NB4 (cell line): ENCODE measurements around the gene RFWD3.

Experiments
- DNase-seq: peaks from one replicate; pipeline ENCODE4 v3.0.0; 2010; ENCODE audit warnings: low read depth
- H3K4me3 ChIP-seq: one replicate; pipeline ENCODE4 v1.5.1; 2011; ENCODE audit warnings: mild to moderate bottlenecking, low read depth, low read length, moderate library complexity
- MYC ChIP-seq: IDR thresholded peaks from 2 replicates; pipeline ENCODE4 v1.6.1; 2011; ENCODE audit warnings: low read depth, low read length
- POLR2A ChIP-seq: IDR thresholded peaks from 2 replicates; pipeline ENCODE4 v1.6.1; 2011; ENCODE audit warnings: mild to moderate bottlenecking; ENCODE audit not compliant: insufficient read length; ENCODE audit errors: extremely low read depth
- TF ChIP-seq, protein P1 (sequence below): IDR thresholded peaks from one replicate; pipeline ENCODE4 v1.5.1; 2012; ENCODE audit warnings: low read depth, low read length
- TF ChIP-seq, protein P2 (sequence below): IDR thresholded peaks from 2 replicates; pipeline ENCODE4 v1.6.1; 2011; ENCODE audit warnings: low read depth, low read length

The RFWD3 gene

DNA sequence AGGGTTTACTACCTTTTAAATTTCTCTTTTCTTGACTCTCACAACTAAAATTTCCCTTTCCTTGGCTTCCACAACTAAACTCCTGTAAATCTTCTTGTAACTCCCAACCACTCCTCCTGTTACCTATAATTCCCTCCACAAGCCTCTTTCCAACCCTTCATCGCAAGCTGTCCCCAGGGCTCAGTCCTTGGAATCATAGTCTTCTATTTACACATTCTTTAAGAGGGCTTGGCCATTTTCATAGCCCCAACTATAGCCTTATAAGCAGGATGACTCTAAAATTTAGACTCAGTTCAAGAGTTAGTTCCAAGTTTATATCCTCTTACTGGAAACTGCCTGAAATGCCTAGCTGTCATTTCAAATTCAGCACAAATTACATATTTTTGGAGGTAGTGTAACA, 83.7 kb downstream of the RFWD3 start:
- DNase-seq, result no peak
- no peak for TF ChIP-seq MYC
- TF ChIP-seq POLR2A, result no peak
- TF ChIP-seq, protein P1, sequence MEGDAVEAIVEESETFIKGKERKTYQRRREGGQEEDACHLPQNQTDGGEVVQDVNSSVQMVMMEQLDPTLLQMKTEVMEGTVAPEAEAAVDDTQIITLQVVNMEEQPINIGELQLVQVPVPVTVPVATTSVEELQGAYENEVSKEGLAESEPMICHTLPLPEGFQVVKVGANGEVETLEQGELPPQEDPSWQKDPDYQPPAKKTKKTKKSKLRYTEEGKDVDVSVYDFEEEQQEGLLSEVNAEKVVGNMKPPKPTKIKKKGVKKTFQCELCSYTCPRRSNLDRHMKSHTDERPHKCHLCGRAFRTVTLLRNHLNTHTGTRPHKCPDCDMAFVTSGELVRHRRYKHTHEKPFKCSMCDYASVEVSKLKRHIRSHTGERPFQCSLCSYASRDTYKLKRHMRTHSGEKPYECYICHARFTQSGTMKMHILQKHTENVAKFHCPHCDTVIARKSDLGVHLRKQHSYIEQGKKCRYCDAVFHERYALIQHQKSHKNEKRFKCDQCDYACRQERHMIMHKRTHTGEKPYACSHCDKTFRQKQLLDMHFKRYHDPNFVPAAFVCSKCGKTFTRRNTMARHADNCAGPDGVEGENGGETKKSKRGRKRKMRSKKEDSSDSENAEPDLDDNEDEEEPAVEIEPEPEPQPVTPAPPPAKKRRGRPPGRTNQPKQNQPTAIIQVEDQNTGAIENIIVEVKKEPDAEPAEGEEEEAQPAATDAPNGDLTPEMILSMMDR, result no peak
- TF ChIP-seq, protein P2, sequence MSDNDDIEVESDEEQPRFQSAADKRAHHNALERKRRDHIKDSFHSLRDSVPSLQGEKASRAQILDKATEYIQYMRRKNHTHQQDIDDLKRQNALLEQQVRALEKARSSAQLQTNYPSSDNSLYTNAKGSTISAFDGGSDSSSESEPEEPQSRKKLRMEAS, result no peak
- H3K4me3 ChIP-seq, result no peak overlapping the region

GRCh38 chr16:74580833-74581232, 85.8 kb downstream of the RFWD3 start:
- TF ChIP-seq, protein P2, result no peak
- TF ChIP-seq, protein P1, result no peak
- no peak for TF ChIP-seq MYC
- no peak for TF ChIP-seq POLR2A
- no peak for DNase-seq
- no peak overlapping the region for H3K4me3 ChIP-seq

DNA sequence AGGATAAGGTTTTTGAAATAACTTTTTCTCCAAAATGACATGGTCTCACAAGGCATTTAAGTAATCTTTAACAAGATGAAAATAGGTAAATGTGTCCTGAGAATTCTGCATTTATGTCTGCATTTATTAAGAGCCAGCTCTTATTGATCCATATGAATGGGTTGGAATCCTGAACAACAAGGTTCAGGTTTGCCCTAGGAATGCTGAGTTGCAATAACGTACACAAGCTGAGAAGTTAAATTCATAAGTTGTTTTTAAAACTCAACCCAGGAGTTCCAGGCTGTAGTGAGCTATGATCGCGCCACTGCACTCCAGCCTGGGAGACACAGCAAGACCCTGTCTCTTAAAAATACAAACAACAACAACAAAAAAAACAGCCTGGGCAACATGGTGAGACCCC, 87.8 kb downstream of the RFWD3 start:
- H3K4me3 ChIP-seq, result no peak overlapping the region
- no peak for DNase-seq
- TF ChIP-seq, protein P2, result no peak
- TF ChIP-seq, protein P1, result no peak
- TF ChIP-seq POLR2A (no peak), MYC (no peak)

DNA sequence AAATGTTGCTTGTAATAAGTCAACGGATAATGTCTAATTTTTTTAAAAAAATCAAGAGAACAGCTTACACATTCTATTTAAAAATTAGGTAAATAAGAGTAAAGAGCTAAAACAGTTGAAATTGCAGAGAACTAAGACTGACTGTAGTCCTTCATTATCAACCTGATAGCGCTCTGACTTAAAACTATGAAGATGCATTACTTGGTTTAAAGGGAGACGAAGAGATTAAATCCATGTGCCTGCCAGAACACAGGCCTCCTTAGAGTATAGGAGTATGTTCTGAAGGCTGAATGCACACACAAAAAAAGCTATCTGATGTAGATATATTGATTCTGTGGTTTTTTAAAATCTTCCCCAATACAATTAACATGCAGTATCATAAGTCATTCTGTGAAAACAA, 88.2 kb downstream of the RFWD3 start:
- no peak overlapping the region for H3K4me3 ChIP-seq
- DNase-seq, result no peak
- TF ChIP-seq, protein P2, result no peak
- TF ChIP-seq, protein P1, result no peak
- TF ChIP-seq MYC, result no peak
- no peak for TF ChIP-seq POLR2A

GRCh38 chr16:74577882-74578366, 88.8 kb downstream of the RFWD3 start:
- no peak for TF ChIP-seq MYC
- H3K4me3 ChIP-seq, result no peak overlapping the region
- DNase-seq, result peak; percentile 20

DNA sequence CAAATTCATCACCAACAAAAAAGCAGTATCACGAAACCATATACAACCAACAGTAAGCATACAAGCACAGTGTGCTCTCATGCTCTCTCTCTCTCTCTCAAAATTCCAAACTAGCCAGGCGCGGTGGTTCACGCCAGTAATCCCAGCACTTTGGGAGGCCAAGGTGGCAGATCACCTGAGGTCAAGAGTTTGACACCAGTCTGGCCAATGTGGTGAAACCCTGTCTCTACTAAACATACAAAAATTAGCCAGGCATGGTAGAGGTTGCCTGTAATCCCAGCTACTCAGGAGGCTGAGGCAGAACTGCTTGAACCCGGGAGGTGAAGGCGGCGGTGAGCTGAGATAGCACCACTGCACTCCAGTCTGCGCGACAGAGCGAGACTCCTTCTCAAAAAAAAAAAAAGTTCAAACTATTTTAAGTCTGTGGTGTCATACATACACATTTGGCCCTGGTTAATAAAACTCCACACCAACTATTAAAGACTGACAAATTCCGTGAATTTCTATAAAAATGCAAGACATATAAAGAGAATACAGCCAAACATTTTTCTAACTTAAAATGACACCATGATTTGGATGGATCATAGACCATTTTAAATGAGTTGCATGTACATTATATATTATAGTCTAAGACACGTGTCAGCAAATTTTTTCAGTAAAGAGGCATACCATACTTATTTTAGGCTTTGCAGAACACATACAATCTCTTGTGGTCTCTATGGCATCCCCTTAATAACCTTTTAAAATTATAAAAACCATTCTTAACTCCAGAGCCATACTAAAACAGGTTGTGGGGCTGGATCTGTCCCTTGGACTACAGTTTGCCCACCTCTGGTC, 90.7 kb downstream of the RFWD3 start:
- no peak overlapping the region for H3K4me3 ChIP-seq
- DNase-seq, result no peak
- TF ChIP-seq POLR2A (no peak), MYC (no peak)
- TF ChIP-seq, protein P1, result no peak
- TF ChIP-seq, protein P2, result no peak
